C4-2B (cell line): ENCODE measurements around the gene MAN2A1.
A peak's percentile ranks its signal among the peaks of the same experiment; 100 is the strongest.

Experiments
- H3K27ac ChIP-seq: fragments of 450-650 bp; 2 replicates; pipeline ENCODE4 v1.5.1; 2017
- ZFX ChIP-seq: fragments of 450-650 bp; IDR thresholded peaks from 2 replicates; pipeline ENCODE4 v1.6.1; 2017
- TF ChIP-seq, protein P1 (sequence below): fragments of 450-650 bp; conservative IDR thresholded peaks from 2 replicates; pipeline ENCODE4 v1.5.1; 2017; ENCODE audit warnings: mild to moderate bottlenecking

The MAN2A1 gene

DNA sequence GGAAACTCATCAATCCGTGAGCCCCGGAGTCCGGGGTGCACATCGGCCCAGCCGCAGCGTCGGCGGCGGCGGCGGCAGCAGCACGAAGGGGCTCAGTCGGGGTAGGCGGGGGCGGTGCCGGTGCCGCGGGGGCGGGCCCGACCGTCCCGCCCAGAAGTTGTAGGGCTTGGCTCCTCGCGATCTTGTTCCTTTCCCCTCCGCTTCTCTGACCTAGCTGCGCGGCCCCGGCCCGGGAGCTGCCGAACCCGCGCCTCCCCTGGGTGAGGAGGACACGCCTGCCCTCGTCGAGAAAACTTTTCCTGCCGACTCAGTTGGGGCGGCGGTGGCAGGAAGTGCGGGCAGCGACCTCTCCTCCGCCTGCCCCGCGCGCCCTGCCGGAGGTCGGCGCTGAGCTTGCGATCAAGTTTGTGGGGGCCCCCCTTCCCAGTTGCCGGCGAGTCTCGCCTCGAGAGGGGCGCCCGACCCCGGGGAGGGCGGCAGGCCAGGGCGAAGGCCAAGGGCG lies at the start of gene MAN2A1:
MAN2A1 (plus strand) TSS at position 188 of the 502 bp plus-strand sequence. CDS start 491 bp downstream, outside the sequence.
- TF ChIP-seq, protein P1, sequence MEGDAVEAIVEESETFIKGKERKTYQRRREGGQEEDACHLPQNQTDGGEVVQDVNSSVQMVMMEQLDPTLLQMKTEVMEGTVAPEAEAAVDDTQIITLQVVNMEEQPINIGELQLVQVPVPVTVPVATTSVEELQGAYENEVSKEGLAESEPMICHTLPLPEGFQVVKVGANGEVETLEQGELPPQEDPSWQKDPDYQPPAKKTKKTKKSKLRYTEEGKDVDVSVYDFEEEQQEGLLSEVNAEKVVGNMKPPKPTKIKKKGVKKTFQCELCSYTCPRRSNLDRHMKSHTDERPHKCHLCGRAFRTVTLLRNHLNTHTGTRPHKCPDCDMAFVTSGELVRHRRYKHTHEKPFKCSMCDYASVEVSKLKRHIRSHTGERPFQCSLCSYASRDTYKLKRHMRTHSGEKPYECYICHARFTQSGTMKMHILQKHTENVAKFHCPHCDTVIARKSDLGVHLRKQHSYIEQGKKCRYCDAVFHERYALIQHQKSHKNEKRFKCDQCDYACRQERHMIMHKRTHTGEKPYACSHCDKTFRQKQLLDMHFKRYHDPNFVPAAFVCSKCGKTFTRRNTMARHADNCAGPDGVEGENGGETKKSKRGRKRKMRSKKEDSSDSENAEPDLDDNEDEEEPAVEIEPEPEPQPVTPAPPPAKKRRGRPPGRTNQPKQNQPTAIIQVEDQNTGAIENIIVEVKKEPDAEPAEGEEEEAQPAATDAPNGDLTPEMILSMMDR: no peak
- no peak for TF ChIP-seq ZFX
- peak within 1 kb of the TSS; percentile 81 for H3K27ac ChIP-seq

- TF ChIP-seq, protein P1: no peak
- TF ChIP-seq ZFX: no peak
- H3K27ac ChIP-seq: no peak overlapping the region
Measured at GRCh38 chr5:109640976-109641375, 48.8 kb upstream of the MAN2A1 start.

DNA sequence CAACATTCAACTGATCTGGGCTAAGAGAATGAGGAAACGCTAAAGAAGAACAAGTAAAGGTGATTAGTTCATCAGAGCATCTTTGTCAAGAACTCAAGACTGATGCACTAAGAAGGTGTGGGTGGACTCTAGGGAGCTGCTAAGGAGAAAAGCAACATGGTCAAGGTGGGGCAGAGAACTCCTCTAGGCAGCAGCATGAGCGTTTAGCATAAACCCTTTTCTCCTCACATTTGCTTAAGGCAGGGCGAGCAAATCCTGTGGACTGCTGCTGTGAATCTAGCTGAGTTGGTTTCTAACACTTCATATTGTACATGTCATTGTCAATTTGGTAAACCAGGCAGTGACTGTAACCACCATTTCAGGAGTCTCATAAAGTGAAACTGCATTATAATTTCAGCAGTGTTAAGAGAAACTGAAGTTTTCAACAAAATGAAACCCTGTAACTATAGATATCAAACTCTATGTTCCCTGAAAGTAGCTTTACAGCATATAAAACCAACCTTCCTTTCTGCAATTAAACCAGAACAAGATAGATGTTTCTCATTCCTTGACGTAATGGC lies 45.9 kb upstream of the MAN2A1 start:
- TF ChIP-seq, protein P1: no peak
- no peak for TF ChIP-seq ZFX
- no peak overlapping the region for H3K27ac ChIP-seq

- H3K27ac ChIP-seq: no peak overlapping the region
- no peak for TF ChIP-seq ZFX
- TF ChIP-seq, protein P1: no peak
Measured at GRCh38 chr5:109644829-109645228, 44.9 kb upstream of the MAN2A1 start.

DNA sequence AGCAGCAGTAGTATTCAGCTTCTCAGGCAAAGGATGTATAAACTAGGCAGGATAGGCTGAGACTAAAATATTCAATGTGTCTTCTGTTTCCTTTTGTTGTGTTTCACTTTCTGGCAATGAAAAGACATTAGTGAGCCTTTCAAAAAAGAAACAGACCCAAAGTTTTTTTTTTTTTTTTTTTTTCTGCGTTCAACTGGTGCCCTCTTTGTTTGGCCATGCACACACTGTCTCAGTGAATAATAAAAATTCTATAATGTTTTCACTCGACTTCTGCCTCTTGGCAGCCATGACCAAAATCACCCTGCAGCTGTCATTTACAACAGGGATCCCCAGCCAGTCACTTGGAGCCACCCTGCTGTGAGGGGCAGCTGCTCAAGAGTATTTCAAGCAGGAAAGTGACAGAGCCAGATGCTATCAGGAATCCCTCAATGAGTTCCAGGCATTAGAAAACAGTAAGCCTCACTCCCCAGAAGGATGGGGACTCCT lies 44.0 kb upstream of the MAN2A1 start:
- H3K27ac ChIP-seq: no peak overlapping the region
- TF ChIP-seq ZFX: no peak
- TF ChIP-seq, protein P1: no peak

GRCh38 chr5:109649318-109649717 lies 40.4 kb upstream of the MAN2A1 start:
- H3K27ac ChIP-seq: no peak overlapping the region
- TF ChIP-seq, protein P1: no peak
- TF ChIP-seq ZFX: no peak

GRCh38 chr5:109650493-109650892 lies 39.2 kb upstream of the MAN2A1 start:
- no peak overlapping the region for H3K27ac ChIP-seq
- TF ChIP-seq, protein P1: no peak
- no peak; the same call in 1 of the 2 replicates for TF ChIP-seq ZFX
